NCI-H2107 treated with DMSO at 0.1 percent for 48 hours (cell line): ENCODE results near the gene SLC22A1.

Source experiments
- DNase-seq: peaks from one replicate; lab custom pipeline; 2025; ENCODE audit not compliant: unreplicated experiment; lab: John Stamatoyannopoulos, UW

Gene SLC22A1

GRCh38 chr6:160207618-160208017 lies 86.0 kb downstream of the SLC22A1 start:
- no peak for DNase-seq
